ENCODE results near the gene FHIP2A.
"Not testable (repeated sequence)": the region's sequence is repeated elsewhere in the genome, so short reads cannot be mapped to it uniquely, and the experiment has no call there.

Gene FHIP2A

DNA sequence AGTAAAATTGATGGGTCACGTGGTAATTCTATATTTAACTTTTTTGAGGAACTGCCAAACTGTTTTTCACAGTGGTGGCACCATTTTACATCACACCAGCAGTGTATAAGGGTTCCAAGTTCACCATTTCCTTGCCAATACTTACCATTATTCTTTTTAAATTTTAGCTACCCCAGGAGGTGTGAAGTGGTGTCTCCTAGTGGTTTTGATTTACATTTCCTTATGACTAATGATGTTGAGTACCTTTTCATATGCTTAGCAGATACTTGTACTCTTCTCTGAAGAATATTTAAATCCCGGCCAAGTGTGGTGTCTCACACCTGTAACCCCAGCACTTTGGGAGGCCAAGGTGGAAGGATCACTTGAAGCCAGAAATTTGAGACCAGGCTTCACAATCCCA is 28.5 kb downstream of the FHIP2A start:
- no peaks in the 10 kb centered on the region for H3K4me1 ChIP-seq (ENCODE audit: insufficient read depth, insufficient read length)
- TF ChIP-seq SUZ12 (IDR thresholded peaks at IDR 0.05; ENCODE audit: extremely low read depth, insufficient read depth, insufficient read length): no peak
- TF ChIP-seq ZNF274 (IDR thresholded peaks at IDR 0.05; ENCODE audit: low read depth, low read length): no peak
- H3K27me3 ChIP-seq (ENCODE audit: insufficient read depth, insufficient read length): no peaks in the 10 kb centered on the region
- H3K9me3 ChIP-seq (ENCODE audit: insufficient read depth, low read length): no peaks in the 10 kb centered on the region
- H3K9ac ChIP-seq (ENCODE audit: insufficient read length, low read depth): no peak overlapping the region
- DNase-seq (ENCODE audit: low read depth, low spot score): no peak
- H3K36me3 ChIP-seq (ENCODE audit: insufficient read depth, insufficient read length, low read length): peaks cover 21% of the 10 kb centered on the region
- H3K4me3 ChIP-seq (ENCODE audit: insufficient read length, low read depth): no peak overlapping the region

DNA sequence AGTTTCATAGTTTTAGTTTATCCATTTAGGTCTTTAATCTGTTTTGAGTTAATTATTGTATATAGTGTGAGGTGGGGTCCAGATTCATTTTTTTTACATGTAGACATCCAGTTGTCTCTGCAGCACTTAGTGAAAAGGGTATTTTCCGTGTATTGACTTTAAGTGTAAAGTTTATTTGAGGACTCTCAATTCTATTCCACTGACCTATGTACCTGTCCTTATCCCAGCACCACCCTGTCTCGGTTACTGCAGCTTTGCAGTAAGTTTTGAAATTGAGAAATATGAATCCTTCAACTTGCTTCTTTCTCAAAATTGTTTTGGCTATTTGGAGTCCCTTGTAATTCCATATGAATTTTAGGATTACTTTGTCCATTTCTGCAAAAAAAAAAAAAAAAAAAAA is 29.8 kb downstream of the FHIP2A start:
- H3K9ac ChIP-seq (ENCODE audit: insufficient read length, low read depth): no peak overlapping the region
- no peak overlapping the region for H3K4me3 ChIP-seq (ENCODE audit: insufficient read length, low read depth)
- no peaks in the 10 kb centered on the region for H3K4me1 ChIP-seq (ENCODE audit: insufficient read depth, insufficient read length)
- no peaks in the 10 kb centered on the region for H3K27me3 ChIP-seq (ENCODE audit: insufficient read depth, insufficient read length)
- no peak for DNase-seq (ENCODE audit: low read depth, low spot score)
- peaks cover 16% of the 10 kb centered on the region for H3K36me3 ChIP-seq (ENCODE audit: insufficient read depth, insufficient read length, low read length)
- TF ChIP-seq YY1 (IDR thresholded peaks at IDR 0.05; ENCODE audit: insufficient read depth, insufficient read length): no peak
- TF ChIP-seq ZNF274 (IDR thresholded peaks at IDR 0.05; ENCODE audit: low read depth, low read length): no peak
- no peak for TF ChIP-seq SUZ12 (IDR thresholded peaks at IDR 0.05; ENCODE audit: extremely low read depth, insufficient read depth, insufficient read length)
- H3K9me3 ChIP-seq (ENCODE audit: insufficient read depth, low read length): no peaks in the 10 kb centered on the region

- Histone ChIP-seq H3K27me3 (ENCODE audit: insufficient read depth, insufficient read length) (no peaks in the 10 kb centered on the region), H3K4me3 (ENCODE audit: insufficient read length, low read depth) (no peak overlapping the region), H3K36me3 (ENCODE audit: insufficient read depth, insufficient read length, low read length) (peaks cover 16% of the 10 kb centered on the region), H3K4me1 (ENCODE audit: insufficient read depth, insufficient read length) (no peaks in the 10 kb centered on the region), H3K9ac (ENCODE audit: insufficient read length, low read depth) (no peak overlapping the region), H3K9me3 (ENCODE audit: insufficient read depth, low read length) (no peaks in the 10 kb centered on the region)
- DNase-seq (ENCODE audit: low read depth, low spot score): no peak
- TF ChIP-seq SUZ12 (IDR thresholded peaks at IDR 0.05; ENCODE audit: extremely low read depth, insufficient read depth, insufficient read length): no peak
- TF ChIP-seq YY1 (IDR thresholded peaks at IDR 0.05; ENCODE audit: insufficient read depth, insufficient read length): no peak
- TF ChIP-seq ZNF274 (IDR thresholded peaks at IDR 0.05; ENCODE audit: low read depth, low read length): no peak
Observed at GRCh38 chr10:114852197-114852596, 30.6 kb downstream of the FHIP2A start.

GRCh38 chr10:114854906-114855305 is 33.3 kb downstream of the FHIP2A start:
- no peak overlapping the region for H3K9ac ChIP-seq (ENCODE audit: insufficient read length, low read depth)
- TF ChIP-seq ZNF274 (IDR thresholded peaks at IDR 0.05; ENCODE audit: low read depth, low read length): no peak
- no peak for TF ChIP-seq YY1 (IDR thresholded peaks at IDR 0.05; ENCODE audit: insufficient read depth, insufficient read length)
- TF ChIP-seq SUZ12 (IDR thresholded peaks at IDR 0.05; ENCODE audit: extremely low read depth, insufficient read depth, insufficient read length): no peak
- H3K27me3 ChIP-seq (ENCODE audit: insufficient read depth, insufficient read length): no peaks in the 10 kb centered on the region
- no peak overlapping the region for H3K4me3 ChIP-seq (ENCODE audit: insufficient read length, low read depth)
- H3K9me3 ChIP-seq (ENCODE audit: insufficient read depth, low read length): no peaks in the 10 kb centered on the region
- no peaks in the 10 kb centered on the region for H3K4me1 ChIP-seq (ENCODE audit: insufficient read depth, insufficient read length)
- peaks cover 16% of the 10 kb centered on the region for H3K36me3 ChIP-seq (ENCODE audit: insufficient read depth, insufficient read length, low read length)
- no peak for DNase-seq (ENCODE audit: low read depth, low spot score)

GRCh38 chr10:114855776-114856543 is 34.4 kb downstream of the FHIP2A start:
- TF ChIP-seq SUZ12 (IDR thresholded peaks at IDR 0.05; ENCODE audit: extremely low read depth, insufficient read depth, insufficient read length) (no peak), ZNF274 (IDR thresholded peaks at IDR 0.05; ENCODE audit: low read depth, low read length) (no peak)

DNA sequence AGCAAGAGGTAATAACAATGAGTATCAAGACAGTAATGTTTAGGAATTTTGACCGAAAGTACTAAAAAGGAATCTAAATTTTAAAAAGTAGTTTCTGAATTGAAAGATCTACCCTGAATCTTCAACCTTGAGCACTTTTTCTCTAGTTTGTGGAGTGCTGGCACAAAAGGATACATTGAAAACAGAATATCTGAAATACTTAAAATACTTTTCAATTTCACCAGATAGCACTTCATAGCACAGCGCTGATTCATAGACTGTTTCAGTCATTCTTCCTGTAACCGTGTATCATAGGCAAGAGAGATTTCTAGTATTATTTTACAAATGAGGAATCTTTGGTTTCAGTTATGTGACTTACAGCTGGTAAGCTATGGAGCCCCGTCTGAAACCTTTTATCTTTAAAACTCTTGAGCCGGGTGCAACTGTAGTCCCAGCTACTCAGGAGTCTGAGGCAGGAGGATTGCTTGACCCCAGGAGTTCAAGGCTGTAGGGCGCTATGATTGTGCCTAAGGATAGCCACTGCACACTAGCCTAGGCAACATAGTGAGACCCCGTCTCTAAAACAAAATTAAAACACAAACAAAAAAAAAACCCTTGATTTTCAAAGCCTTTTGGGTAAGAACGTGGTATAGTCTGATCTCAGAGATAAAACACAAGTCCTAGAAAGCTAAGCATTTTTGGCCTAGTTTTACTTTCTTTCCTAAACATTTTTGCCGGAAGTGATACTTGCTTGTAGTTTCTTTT is 35.1 kb downstream of the FHIP2A start:
- H3K9me3 ChIP-seq (ENCODE audit: insufficient read depth, low read length): no peaks in the 10 kb centered on the region
- no peaks in the 10 kb centered on the region for H3K27me3 ChIP-seq (ENCODE audit: insufficient read depth, insufficient read length)
- DNase-seq (ENCODE audit: low read depth, low spot score): no peak
- peaks cover 30% of the 10 kb centered on the region for H3K36me3 ChIP-seq (ENCODE audit: insufficient read depth, insufficient read length, low read length)
- H3K9ac ChIP-seq (ENCODE audit: insufficient read length, low read depth): no peak overlapping the region
- H3K4me3 ChIP-seq (ENCODE audit: insufficient read length, low read depth): no peak overlapping the region
- no peaks in the 10 kb centered on the region for H3K4me1 ChIP-seq (ENCODE audit: insufficient read depth, insufficient read length)
- no peak for TF ChIP-seq ZNF274 (IDR thresholded peaks at IDR 0.05; ENCODE audit: low read depth, low read length)
- no peak for TF ChIP-seq SUZ12 (IDR thresholded peaks at IDR 0.05; ENCODE audit: extremely low read depth, insufficient read depth, insufficient read length)
- no peak for TF ChIP-seq YY1 (IDR thresholded peaks at IDR 0.05; ENCODE audit: insufficient read depth, insufficient read length)

More at GRCh38 chr10:114855776-114856543, 34.4 kb downstream of the FHIP2A start:
- H3K4me1 ChIP-seq (ENCODE audit: insufficient read depth, insufficient read length): no peaks in the 10 kb centered on the region
- no peak for DNase-seq (ENCODE audit: low read depth, low spot score)
- no peak overlapping the region for H3K9ac ChIP-seq (ENCODE audit: insufficient read length, low read depth)
- H3K27me3 ChIP-seq (ENCODE audit: insufficient read depth, insufficient read length): no peaks in the 10 kb centered on the region
- H3K36me3 ChIP-seq (ENCODE audit: insufficient read depth, insufficient read length, low read length): peaks cover 23% of the 10 kb centered on the region
- H3K9me3 ChIP-seq (ENCODE audit: insufficient read depth, low read length): no peaks in the 10 kb centered on the region
- H3K4me3 ChIP-seq (ENCODE audit: insufficient read length, low read depth): no peak overlapping the region

DNA sequence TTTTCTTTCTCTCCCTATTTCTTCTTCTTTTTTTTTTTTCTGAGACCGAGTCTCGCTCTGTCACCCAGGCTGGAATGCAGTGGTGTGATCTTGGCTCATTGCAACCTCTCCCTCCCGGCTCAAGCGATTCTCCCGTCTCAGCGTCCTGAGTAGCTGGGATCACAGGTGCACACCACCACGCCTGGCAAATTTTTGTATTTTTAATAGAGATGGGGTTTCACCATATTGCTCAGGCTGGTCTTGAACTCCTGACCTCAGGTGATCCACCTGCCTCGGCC is 35.6 kb downstream of the FHIP2A start:
- H3K9me3 ChIP-seq (ENCODE audit: insufficient read depth, low read length); DNase-seq (ENCODE audit: low read depth, low spot score); H3K27me3 ChIP-seq (ENCODE audit: insufficient read depth, insufficient read length); H3K4me3 ChIP-seq (ENCODE audit: insufficient read length, low read depth); H3K9ac ChIP-seq (ENCODE audit: insufficient read length, low read depth); H3K4me1 ChIP-seq (ENCODE audit: insufficient read depth, insufficient read length): not testable (repeated sequence)
- H3K36me3 ChIP-seq (ENCODE audit: insufficient read depth, insufficient read length, low read length): peaks cover 31% of the 10 kb centered on the region

Data from NT2/D1 (cell line).